HepG2 (cell line): ENCODE measurements around the gene ADH5. TPM values are rescaled to one million over a fixed set of nuclear protein-coding genes. Genes with fewer than 3 reads are reported as not detected.

Experiments used
- ATAC-seq: fragments of 200-7000 bp; cut with Tn5 transposase; 3 replicates; pipeline ENCODE4 v1.9.1; 2020; ENCODE audit warnings: mild to moderate bottlenecking, moderate library complexity
- BruUV-seq: library from RNA; stranded (reverse); fragments of 400-500 nt; replicated peaks from 2 replicates; lab custom pipeline; 2021; lab: Mats Ljungman, UMichigan
- CTCF ChIA-PET: fragments of 300-600 bp; formaldehyde crosslinking; extraction: SDS; loops from one replicate; lab custom pipeline; 2021; ENCODE audit warnings: low total read pairs, inconsistent platforms, low intra/inter-chr PET ratio; lab: Yijun Ruan, JAX
- POLR2A ChIA-PET: fragments of 350-600 bp; sonication (Branson Sonifier 250); formaldehyde crosslinking; loops from one replicate; lab custom pipeline; 2020; ENCODE audit warnings: antibody characterized with exemption, inconsistent platforms; lab: Yijun Ruan, JAX
- DNase-seq: peaks from one replicate; pipeline ENCODE4 v3.0.0-alpha.2; 2015; ENCODE audit warnings: low spot score
- FAIRE-seq: peaks from 3 replicates; lab custom pipeline; 2011; peaks lifted over from hg19 to GRCh38; lab: Jason Lieb, UNC
- H2AFZ ChIP-seq: one replicate; pipeline ENCODE4 v1.6.1; 2011; ENCODE audit warnings: low read length, inconsistent platforms
- H3K27ac ChIP-seq: fragments of 300-600 bp; 3 replicates; pipeline ENCODE4 v1.8.0; 2011; ENCODE audit warnings: mixed run types, mild to moderate bottlenecking, mixed read lengths, low read length, inconsistent platforms; ENCODE audit not compliant: insufficient read depth; ENCODE audit errors: extremely low read length
- H3K27me3 ChIP-seq, 2 experiments: fragments of 200-600 bp in 1 of 2; 2 replicates in 1 of 2; 3 replicates in 1 of 2; pipeline versions ENCODE4 v1.6.0 to v1.8.0; 2011; ENCODE audit warnings: low read length in 2 of 2, mild to moderate bottlenecking in 2 of 2, moderate library complexity in 2 of 2, inconsistent platforms in 1 of 2; ENCODE audit not compliant: insufficient read depth in 2 of 2, control insufficient read depth in 1 of 2
- H3K36me3 ChIP-seq, 2 experiments: fragments of 200-600 bp in 1 of 2; replicated peaks in 1 of 2; 2 replicates in 1 of 2; 3 replicates in 1 of 2; pipeline versions ENCODE4 v1.5.1 to v1.8.0; 2011; ENCODE audit warnings: low read length in 2 of 2, inconsistent platforms in 1 of 2; ENCODE audit not compliant: insufficient read depth in 2 of 2, control insufficient read depth in 1 of 2
- H3K4me1 ChIP-seq: 2 replicates; pipeline ENCODE4 v1.5.1; 2012; ENCODE audit warnings: low read length, inconsistent platforms; ENCODE audit not compliant: insufficient read depth
- H3K4me2 ChIP-seq: 2 replicates; pipeline ENCODE4 v1.6.0; 2011; ENCODE audit warnings: low read depth, low read length, inconsistent platforms
- H3K4me3 ChIP-seq, 3 experiments: fragments of 200-600 bp in 1 of 3; sonication (generic), shearing (Covaris generic) in 1 of 3; replicated peaks in 1 of 3; 2 replicates each; pipeline ENCODE4 v1.5.1; 2011 to 2016; ENCODE audit warnings: low read length in 3 of 3, inconsistent platforms in 2 of 3, low read depth in 2 of 3, mild to moderate bottlenecking in 2 of 3, control low read depth in 1 of 3, mixed read lengths in 1 of 3; ENCODE audit not compliant: insufficient read depth in 1 of 3
- H3K79me2 ChIP-seq: one replicate; pipeline ENCODE4 v1.6.1; 2011; ENCODE audit warnings: low read length, inconsistent platforms; ENCODE audit not compliant: insufficient read depth
- H3K9ac ChIP-seq: 2 replicates; pipeline ENCODE4 v1.6.0; 2011; ENCODE audit warnings: mild to moderate bottlenecking, low read depth, low read length, inconsistent platforms; ENCODE audit not compliant: insufficient read depth
- H3K9me3 ChIP-seq: 2 replicates; pipeline ENCODE4 v1.5.1; 2012; ENCODE audit warnings: mild to moderate bottlenecking, low read length
- H4K20me1 ChIP-seq: 2 replicates; pipeline ENCODE4 v1.6.0; 2011; ENCODE audit warnings: inconsistent platforms, mild to moderate bottlenecking, low read length, moderate library complexity; ENCODE audit not compliant: insufficient read depth
- HNRNPLL ChIP-seq: fragments of 200-400 bp; formaldehyde crosslinking; IDR thresholded peaks from 2 replicates; pipeline ENCODE4 v1.6.1; 2017; ENCODE audit warnings: mild to moderate bottlenecking, low read depth, low read length; ENCODE audit not compliant: poor library complexity, severe bottlenecking
- IRF1 ChIP-seq: sonication (generic); formaldehyde crosslinking; IDR thresholded peaks from 2 replicates; pipeline ENCODE4 v1.4.0; 2020; ENCODE audit warnings: low read depth, mild to moderate bottlenecking, missing genetic modification reagents
- MAF1 ChIP-seq: sonication (generic); formaldehyde crosslinking; IDR thresholded peaks from 2 replicates; pipeline ENCODE4 v1.5.0; 2020; ENCODE audit warnings: missing genetic modification reagents, borderline replicate concordance
- RBM22 ChIP-seq: fragments of 200-400 bp; formaldehyde crosslinking; optimal IDR thresholded peaks from 2 replicates; pipeline ENCODE3; 2017; ENCODE audit warnings: mild to moderate bottlenecking, low read length, moderate library complexity
- ZUFSP ChIP-seq: sonication (generic); formaldehyde crosslinking; IDR thresholded peaks from 2 replicates; pipeline ENCODE4 v1.9.0; 2021; ENCODE audit warnings: missing genetic modification reagents, mild to moderate bottlenecking, borderline replicate concordance
- WGBS: methylation state at CpG from one replicate; pipeline ENCODE4 v1.1.6; 2017; ENCODE audit warnings: low lambda C conversion rate; 5-methylcytosine and 5-hydroxymethylcytosine counted together
- in situ Hi-C: cut with HindIII; loops from 2 replicates; pipeline ENCODE4 v1.10.0; 2017; ENCODE audit warnings: low pct_unique_long_range_greater_than_20kb; ENCODE audit not compliant: extremely low pct_ligation_motif_present
- intact Hi-C: fragments of 100-400 bp; cut with micrococcal nuclease; formaldehyde crosslinking; loops from one replicate; pipeline ENCODE4 v1.10.0; 2022; ENCODE audit not compliant: unreplicated experiment
- polyA plus RNA-seq, 8 experiments: library from polyadenylated mRNA; depleted of rRNA in 3 of 8; stranded (reverse) in 7 of 8; unstranded in 1 of 8; fragments of >200 nt; fragmentation: Illumina TruSeq in 4 of 8; extraction: Trizol in 4 of 8; gene quantifications; 2 replicates each; pipeline versions ENCODE4 v1.2.1 to v1.2.3, GENCODE V29; 2011 to 2016; ENCODE audit warnings: low read depth in 4 of 8, missing spikeins in 1 of 8, mixed read lengths in 1 of 8; ENCODE audit not compliant: insufficient read depth in 1 of 8
- total RNA-seq, 5 experiments: library from RNA; depleted of rRNA; stranded (reverse); fragments of >200 nt; fragmentation: Illumina TruSeq; extraction: Trizol; gene quantifications; 2 replicates each; pipeline ENCODE4 v1.2.3, GENCODE V29; 2016; ENCODE audit warnings: low read depth in 1 of 5

ADH5 gene
- total and polyA plus RNA-seq, 2 of the 13 experiments (the other 11 are each of a cell fraction or from before 2014, with no cell fraction given) = 349 to 512 TPM

GRCh38 chr4:99082192-99082591 lies 6.4 kb downstream of the ADH5 start:
- in situ Hi-C loops (no loop called here), intact Hi-C loops (loop anchor here (10.0 kb wide), 2 partner anchors 133 to 383 kb away; partner anchors contain the start of gene ADH6)
- ChIA-PET CTCF (no interaction called here), POLR2A (no interaction called here)
- ATAC-seq (no peak), FAIRE-seq (no peak), DNase-seq (no peak)
- peaks cover 54% of the 10 kb centered on the region for H3K79me2 ChIP-seq
- no peaks in the 10 kb centered on the region for H3K9me3 ChIP-seq
- peaks cover 63% of the 10 kb centered on the region for H3K4me1 ChIP-seq
- 97% methylated on average over 5 of the region's 5 CpGs for WGBS
- peaks cover 21% of the 10 kb centered on the region for H4K20me1 ChIP-seq
- H3K27ac ChIP-seq = no peak overlapping the region
- H3K27me3 ChIP-seq = no peaks in the 10 kb centered on the region
- H3K4me2 ChIP-seq = no peak overlapping the region; the same call in 1 of the 2 replicates
- no TSS peak for BruUV-seq
- TF ChIP-seq IRF1 (CRISPR knock-in tag) (no peak), MAF1 (CRISPR knock-in tag) (no peak), HNRNPLL (no peak), RBM22 (peak; percentile 66), ZUFSP (CRISPR knock-in tag) (no peak)
- H3K9ac ChIP-seq = no peak overlapping the region
- H2AFZ ChIP-seq = no peak overlapping the region
- H3K36me3 ChIP-seq = peaks cover 19 to 80% of the 10 kb centered on the region in 2 experiments
- no peak overlapping the region for H3K4me3 ChIP-seq
